GM21515 (cell line): ENCODE data around the gene ADARB2.

Source experiments
- ATAC-seq: cut with Tn5 transposase; IDR thresholded peaks from one replicate; pipeline ENCODE4 v1.9.1; 2021; ENCODE audit not compliant: unreplicated experiment

ADARB2 gene

GRCh38 chr10:1300218-1300617, 437.1 kb downstream of the ADARB2 start:
- ATAC-seq: no peak

GRCh38 chr10:1299041-1299726, 438.1 kb downstream of the ADARB2 start:
- no peak for ATAC-seq

GRCh38 chr10:1297566-1298301, 439.6 kb downstream of the ADARB2 start:
- ATAC-seq: no peak

- no peak for ATAC-seq
These were observed 441.4 kb downstream of the ADARB2 start for GRCh38 chr10:1295756-1296480.

GRCh38 chr10:1294748-1295147, 442.6 kb downstream of the ADARB2 start:
- no peak for ATAC-seq

- no peak for ATAC-seq
These were observed 443.5 kb downstream of the ADARB2 start for GRCh38 chr10:1293636-1294435.

- no peak for ATAC-seq
These were observed 444.2 kb downstream of the ADARB2 start for GRCh38 chr10:1293157-1293556.

GRCh38 chr10:1292611-1293031, 444.7 kb downstream of the ADARB2 start:
- ATAC-seq: no peak

GRCh38 chr10:1291178-1292090, 445.9 kb downstream of the ADARB2 start:
- no peak for ATAC-seq

GRCh38 chr10:1290071-1290471, 447.3 kb downstream of the ADARB2 start:
- ATAC-seq: no peak

- ATAC-seq: no peak
These were observed 447.7 kb downstream of the ADARB2 start for GRCh38 chr10:1289591-1289990.

- ATAC-seq: no peak
These were observed 449.3 kb downstream of the ADARB2 start for GRCh38 chr10:1287971-1288401.

- ATAC-seq: no peak
These were observed 449.8 kb downstream of the ADARB2 start for GRCh38 chr10:1287487-1287886.

GRCh38 chr10:1284076-1284475, 453.2 kb downstream of the ADARB2 start:
- ATAC-seq: no peak

GRCh38 chr10:1281405-1281782, 455.9 kb downstream of the ADARB2 start:
- ATAC-seq: no peak

- ATAC-seq: no peak
These were observed 456.6 kb downstream of the ADARB2 start for GRCh38 chr10:1280466-1281404.

- no peak for ATAC-seq
These were observed 459.0 kb downstream of the ADARB2 start for GRCh38 chr10:1278306-1278705.

- no peak for ATAC-seq
These were observed 462.4 kb downstream of the ADARB2 start for GRCh38 chr10:1274701-1275544.
